ENCODE measurements around the gene TRIP13. TPM values are rescaled to one million over a fixed set of nuclear protein-coding genes. Genes with fewer than 3 reads are reported as not detected.
"Not testable (repeated sequence)": the region's sequence is repeated elsewhere in the genome, so short reads cannot be mapped to it uniquely, and the experiment has no call there.

The TRIP13 gene
- total RNA-seq, 1 donor from 2014 or later: 8.4 TPM

DNA sequence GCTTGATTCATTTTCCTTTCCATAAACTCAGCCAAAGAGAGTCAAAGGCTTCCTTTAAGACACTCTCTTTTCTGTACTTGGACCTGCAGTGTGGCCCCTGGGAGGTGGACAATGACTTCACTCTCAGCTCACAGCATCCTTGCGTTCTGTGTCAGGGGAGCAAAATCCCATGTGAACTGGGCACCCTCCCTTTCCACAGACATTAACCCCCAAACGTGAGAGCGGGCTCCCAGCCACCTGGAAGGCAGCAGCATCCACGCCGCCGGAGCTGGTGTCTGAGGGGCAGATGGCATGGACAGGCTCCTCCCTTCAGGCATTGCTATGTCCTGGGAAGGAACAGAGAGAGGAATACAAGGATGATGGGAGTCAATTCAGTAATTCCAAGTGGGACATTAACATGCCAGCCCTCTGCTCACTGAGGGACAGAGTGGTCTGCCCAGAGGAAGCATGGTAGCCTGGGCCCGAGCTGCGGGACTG, 39.5 kb downstream of the TRIP13 start:
- Mint-ChIP-seq H3K36me3 (ENCODE audit: low read depth, unreplicated experiment) (no peaks in the 10 kb centered on the region), H3K27me3 (ENCODE audit: unreplicated experiment) (peaks cover 6% of the 10 kb centered on the region), H3K27ac (ENCODE audit: unreplicated experiment) (no peak overlapping the region)

DNA sequence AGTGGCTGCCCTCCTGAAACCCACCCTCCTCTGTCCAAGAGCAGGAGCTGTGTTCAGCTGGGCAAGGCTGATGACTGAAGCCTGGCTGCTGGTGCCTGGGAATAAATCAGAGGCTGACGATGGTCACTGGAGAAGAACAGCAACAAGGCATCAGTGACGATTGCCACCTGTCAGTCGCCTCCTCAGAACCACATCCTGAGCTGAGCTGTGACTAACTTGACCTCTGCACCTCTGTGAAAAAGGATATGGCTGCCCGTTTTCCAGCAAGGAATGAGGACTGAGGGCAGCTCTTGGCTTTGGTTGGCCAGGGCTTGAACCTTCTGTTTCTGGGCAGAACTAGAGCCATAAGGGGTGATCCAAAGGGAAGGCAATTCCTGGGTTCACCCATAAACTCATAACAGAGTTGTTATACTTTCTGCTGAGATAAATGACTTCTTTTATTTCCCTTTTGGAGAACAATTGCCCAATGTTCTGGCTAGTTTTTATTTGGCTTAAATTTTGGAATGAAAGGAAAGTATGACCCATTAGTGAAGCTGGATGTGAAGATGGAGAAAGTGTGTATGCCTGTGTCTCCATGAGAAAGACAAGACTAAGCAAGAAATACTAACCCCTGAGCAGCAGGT, 40.1 kb downstream of the TRIP13 start:
- H3K36me3 Mint-ChIP-seq (ENCODE audit: low read depth, unreplicated experiment): no peaks in the 10 kb centered on the region
- peaks cover 5% of the 10 kb centered on the region for H3K4me1 Mint-ChIP-seq (ENCODE audit: unreplicated experiment)
- TF ChIP-seq, protein P1, sequence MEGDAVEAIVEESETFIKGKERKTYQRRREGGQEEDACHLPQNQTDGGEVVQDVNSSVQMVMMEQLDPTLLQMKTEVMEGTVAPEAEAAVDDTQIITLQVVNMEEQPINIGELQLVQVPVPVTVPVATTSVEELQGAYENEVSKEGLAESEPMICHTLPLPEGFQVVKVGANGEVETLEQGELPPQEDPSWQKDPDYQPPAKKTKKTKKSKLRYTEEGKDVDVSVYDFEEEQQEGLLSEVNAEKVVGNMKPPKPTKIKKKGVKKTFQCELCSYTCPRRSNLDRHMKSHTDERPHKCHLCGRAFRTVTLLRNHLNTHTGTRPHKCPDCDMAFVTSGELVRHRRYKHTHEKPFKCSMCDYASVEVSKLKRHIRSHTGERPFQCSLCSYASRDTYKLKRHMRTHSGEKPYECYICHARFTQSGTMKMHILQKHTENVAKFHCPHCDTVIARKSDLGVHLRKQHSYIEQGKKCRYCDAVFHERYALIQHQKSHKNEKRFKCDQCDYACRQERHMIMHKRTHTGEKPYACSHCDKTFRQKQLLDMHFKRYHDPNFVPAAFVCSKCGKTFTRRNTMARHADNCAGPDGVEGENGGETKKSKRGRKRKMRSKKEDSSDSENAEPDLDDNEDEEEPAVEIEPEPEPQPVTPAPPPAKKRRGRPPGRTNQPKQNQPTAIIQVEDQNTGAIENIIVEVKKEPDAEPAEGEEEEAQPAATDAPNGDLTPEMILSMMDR (IDR thresholded peaks at IDR 0.05; ENCODE audit: unreplicated experiment): no peak
- DNase-seq (ENCODE audit: low spot score): no peak
- peaks cover 4% of the 10 kb centered on the region for H3K27me3 Mint-ChIP-seq (ENCODE audit: unreplicated experiment)
- H3K27ac Mint-ChIP-seq (ENCODE audit: unreplicated experiment): no peak overlapping the region
- H3K9me3 Mint-ChIP-seq (ENCODE audit: unreplicated experiment): peaks cover 5% of the 10 kb centered on the region
- H3K4me3 Mint-ChIP-seq (ENCODE audit: unreplicated experiment): no peak overlapping the region

More for the DNA sequence above, 39.5 kb downstream of the TRIP13 start:
- Mint-ChIP-seq H3K4me1 (ENCODE audit: unreplicated experiment) (peaks cover 5% of the 10 kb centered on the region), H3K9me3 (ENCODE audit: unreplicated experiment) (peaks cover 5% of the 10 kb centered on the region), H3K4me3 (ENCODE audit: unreplicated experiment) (no peak overlapping the region)
- no peak for DNase-seq (ENCODE audit: low spot score)
- TF ChIP-seq, protein P1 (IDR thresholded peaks at IDR 0.05; ENCODE audit: unreplicated experiment): no peak

DNA sequence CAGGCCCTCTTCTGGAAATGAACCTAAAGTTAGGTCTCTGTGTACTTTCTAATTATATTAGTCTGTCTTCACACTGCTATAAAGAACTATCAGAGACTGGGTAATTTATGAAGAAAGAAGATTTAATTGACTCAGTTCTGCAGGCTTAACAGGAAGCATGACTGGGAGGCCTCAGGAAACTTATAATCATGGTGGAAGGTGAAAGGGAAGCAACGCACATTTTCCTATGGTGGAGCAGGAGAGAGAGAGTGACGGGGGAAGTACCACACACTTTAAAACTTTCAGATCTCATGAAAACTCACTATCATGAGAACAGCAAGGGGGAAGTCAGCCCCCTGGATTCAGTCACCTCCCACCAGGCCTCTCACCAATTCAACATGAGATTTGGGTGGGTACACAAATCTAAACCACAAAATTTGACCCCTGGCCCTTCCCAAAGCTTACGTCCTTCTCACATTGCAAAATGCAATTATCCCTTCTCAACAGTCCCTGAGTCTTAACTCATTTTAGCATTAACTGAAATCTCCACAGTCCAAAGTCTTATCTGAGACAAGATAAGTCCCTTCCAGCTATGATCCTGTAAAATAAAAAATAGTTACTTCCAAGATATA, 40.7 kb downstream of the TRIP13 start:
- H3K9me3 Mint-ChIP-seq (ENCODE audit: unreplicated experiment): peaks cover 5% of the 10 kb centered on the region
- no peak overlapping the region for H3K4me3 Mint-ChIP-seq (ENCODE audit: unreplicated experiment)
- no peak for DNase-seq (ENCODE audit: low spot score)
- H3K36me3 Mint-ChIP-seq (ENCODE audit: low read depth, unreplicated experiment): no peaks in the 10 kb centered on the region
- H3K27me3 Mint-ChIP-seq (ENCODE audit: unreplicated experiment): peaks cover 3% of the 10 kb centered on the region
- no peak overlapping the region for H3K27ac Mint-ChIP-seq (ENCODE audit: unreplicated experiment)
- TF ChIP-seq, protein P1 (IDR thresholded peaks at IDR 0.05; ENCODE audit: unreplicated experiment): no peak
- peaks cover 5% of the 10 kb centered on the region for H3K4me1 Mint-ChIP-seq (ENCODE audit: unreplicated experiment)

DNA sequence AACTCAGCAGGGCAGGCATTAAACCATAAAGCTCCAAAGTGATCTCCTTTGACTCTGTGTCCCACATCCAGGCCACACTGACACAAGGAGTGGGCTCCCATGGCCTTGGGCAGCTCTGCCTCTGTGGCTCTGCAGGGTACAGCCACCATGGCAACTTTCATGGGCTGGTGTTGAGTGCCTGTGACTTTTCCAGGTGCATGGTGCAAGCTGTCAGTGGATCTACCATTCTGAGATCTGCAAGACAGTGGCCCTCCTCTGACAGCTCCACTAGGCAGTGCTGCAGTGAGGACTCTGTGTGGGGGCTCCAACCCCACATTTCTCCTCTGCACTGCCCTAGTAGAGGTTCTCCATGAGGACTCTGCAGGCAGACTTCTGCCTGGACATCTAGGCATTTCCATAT, 41.3 kb downstream of the TRIP13 start:
- not testable (repeated sequence) for H3K9me3 Mint-ChIP-seq (ENCODE audit: unreplicated experiment); H3K4me3 Mint-ChIP-seq (ENCODE audit: unreplicated experiment)

DNA sequence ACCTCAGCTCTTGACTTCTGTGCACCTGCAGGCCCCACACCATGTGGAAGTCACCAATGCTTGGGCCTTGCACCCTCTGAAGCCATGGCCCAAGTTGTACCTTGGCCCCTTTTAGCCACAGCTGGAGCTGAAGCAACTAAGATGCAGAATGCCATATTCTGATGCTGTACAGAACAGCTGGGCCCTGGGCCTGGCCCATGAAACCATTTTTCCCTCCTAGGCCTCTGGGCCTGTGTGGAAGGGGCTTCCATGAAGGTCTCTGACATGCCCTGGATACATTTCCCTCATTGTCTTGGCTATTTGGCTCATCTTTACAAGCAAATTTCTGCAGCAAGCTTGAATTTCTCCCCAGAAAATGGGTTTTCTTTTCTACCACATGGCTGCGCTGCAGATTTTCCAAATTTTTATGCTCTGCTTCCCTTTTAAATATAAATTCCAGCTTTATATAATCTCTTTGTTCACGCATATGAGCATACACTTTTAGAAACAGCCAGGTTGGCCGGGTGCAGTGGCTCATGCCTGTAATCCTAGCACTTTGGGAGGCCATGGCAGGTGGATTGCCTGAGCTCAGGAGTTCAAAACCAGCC, 41.8 kb downstream of the TRIP13 start:
- not testable (repeated sequence) for H3K4me3 Mint-ChIP-seq (ENCODE audit: unreplicated experiment); H3K4me1 Mint-ChIP-seq (ENCODE audit: unreplicated experiment); H3K27me3 Mint-ChIP-seq (ENCODE audit: unreplicated experiment); H3K36me3 Mint-ChIP-seq (ENCODE audit: low read depth, unreplicated experiment); H3K27ac Mint-ChIP-seq (ENCODE audit: unreplicated experiment); DNase-seq (ENCODE audit: low spot score); H3K9me3 Mint-ChIP-seq (ENCODE audit: unreplicated experiment)

More for the DNA sequence above, 41.3 kb downstream of the TRIP13 start:
- not testable (repeated sequence) for H3K4me1 Mint-ChIP-seq (ENCODE audit: unreplicated experiment); H3K27ac Mint-ChIP-seq (ENCODE audit: unreplicated experiment); DNase-seq (ENCODE audit: low spot score); H3K27me3 Mint-ChIP-seq (ENCODE audit: unreplicated experiment); H3K36me3 Mint-ChIP-seq (ENCODE audit: low read depth, unreplicated experiment)
